LNCAP (cell line): ENCODE data around the gene GNPNAT1.

Source experiments
- TF ChIP-seq, protein P1 (sequence below): fragments of 450-650 bp; IDR thresholded peaks from 2 replicates; pipeline ENCODE4 v1.5.1; 2017; ENCODE audit warnings: mild to moderate bottlenecking

The GNPNAT1 gene

DNA sequence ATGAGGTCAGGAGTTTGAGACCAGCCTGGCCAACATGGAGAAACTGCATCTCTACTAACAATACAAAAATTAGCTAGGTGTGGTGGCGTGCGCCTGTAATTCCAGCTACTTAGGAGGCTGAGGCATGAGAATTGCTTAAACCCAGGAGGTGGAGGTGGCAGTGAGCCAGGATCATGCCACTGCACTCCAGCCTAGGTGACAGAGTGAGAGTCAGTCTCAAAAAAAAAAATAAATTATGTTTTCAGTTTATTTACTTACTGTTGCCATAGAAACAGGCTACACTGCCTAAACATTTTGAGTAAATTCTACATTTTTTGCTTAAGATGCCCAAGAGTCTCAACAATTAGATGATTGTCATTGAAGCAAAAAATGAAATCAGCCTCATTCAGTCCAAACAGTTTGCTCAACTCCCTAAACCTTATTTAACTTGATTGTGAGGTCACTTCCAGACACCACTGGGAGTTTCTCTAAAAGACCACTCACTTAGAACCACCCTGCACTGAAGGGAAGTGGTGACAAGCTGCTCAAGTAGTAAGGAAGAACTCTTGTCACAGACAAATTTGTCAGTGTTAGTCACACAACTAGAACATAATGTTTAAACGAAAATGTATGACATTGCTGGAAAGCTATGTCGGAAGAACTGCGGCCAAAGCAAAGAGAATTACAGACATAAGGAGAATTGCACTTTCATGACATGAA, 9.8 kb upstream of the GNPNAT1 start:
- TF ChIP-seq, protein P1, sequence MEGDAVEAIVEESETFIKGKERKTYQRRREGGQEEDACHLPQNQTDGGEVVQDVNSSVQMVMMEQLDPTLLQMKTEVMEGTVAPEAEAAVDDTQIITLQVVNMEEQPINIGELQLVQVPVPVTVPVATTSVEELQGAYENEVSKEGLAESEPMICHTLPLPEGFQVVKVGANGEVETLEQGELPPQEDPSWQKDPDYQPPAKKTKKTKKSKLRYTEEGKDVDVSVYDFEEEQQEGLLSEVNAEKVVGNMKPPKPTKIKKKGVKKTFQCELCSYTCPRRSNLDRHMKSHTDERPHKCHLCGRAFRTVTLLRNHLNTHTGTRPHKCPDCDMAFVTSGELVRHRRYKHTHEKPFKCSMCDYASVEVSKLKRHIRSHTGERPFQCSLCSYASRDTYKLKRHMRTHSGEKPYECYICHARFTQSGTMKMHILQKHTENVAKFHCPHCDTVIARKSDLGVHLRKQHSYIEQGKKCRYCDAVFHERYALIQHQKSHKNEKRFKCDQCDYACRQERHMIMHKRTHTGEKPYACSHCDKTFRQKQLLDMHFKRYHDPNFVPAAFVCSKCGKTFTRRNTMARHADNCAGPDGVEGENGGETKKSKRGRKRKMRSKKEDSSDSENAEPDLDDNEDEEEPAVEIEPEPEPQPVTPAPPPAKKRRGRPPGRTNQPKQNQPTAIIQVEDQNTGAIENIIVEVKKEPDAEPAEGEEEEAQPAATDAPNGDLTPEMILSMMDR, result no peak

DNA sequence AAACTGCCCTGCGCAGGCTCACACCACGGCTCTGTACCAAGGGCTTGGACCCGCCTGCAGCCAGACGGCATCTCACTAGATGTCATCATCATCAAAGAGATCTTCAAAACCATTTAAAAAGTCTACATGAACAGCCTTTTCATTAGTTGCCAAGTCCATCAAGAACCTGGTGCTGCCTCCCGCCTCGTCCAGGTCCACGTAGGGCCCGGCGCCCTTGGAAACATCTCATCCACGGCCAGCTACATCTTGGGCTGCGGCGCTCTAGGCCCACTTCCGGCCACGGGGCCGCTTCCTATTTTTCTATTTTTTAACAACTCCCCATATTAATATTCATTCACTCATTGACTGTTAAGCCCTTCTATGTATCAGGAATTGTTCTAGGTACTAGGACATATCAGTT, 7.4 kb upstream of the GNPNAT1 start:
- TF ChIP-seq, protein P1, result no peak

DNA sequence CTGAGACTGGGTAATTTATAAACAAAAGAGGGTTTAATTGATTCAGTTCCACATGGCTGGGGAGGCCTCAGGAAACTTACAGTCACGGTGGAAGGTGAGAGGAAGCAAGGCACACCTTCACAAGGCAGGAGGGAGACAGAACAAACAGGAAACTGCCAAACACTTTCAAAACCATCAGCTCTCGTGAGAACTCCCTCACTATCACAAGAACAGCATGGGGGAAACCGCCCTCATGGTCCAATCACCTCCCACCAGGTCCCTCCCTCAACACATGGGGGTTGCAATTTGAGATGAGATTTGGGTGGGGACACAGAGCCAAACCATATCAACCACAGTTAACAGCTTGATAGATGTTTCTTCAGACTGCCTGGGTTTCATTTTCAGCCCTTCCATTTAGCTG, 6.2 kb upstream of the GNPNAT1 start:
- TF ChIP-seq, protein P1, result no peak

DNA sequence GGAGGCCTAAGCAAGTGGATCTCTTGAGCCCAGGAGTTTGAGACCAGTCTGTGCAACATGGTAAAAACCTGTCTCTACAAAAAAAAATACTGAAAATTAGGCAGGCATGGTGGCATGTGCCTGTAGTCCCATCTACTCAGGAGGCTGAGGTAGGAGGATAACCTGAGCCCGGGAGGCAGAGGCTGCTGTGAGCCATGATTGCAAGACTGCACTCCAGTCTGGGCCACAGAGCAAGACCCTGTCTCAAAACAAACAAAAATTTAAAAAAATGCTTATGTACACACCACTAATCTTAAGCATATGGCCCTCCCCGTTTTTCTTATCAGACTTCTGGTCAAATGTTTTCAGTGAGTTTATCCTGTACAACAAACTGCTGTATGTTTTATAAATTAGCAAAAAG, 1.7 kb upstream of the GNPNAT1 start:
- TF ChIP-seq, protein P1, result no peak

DNA sequence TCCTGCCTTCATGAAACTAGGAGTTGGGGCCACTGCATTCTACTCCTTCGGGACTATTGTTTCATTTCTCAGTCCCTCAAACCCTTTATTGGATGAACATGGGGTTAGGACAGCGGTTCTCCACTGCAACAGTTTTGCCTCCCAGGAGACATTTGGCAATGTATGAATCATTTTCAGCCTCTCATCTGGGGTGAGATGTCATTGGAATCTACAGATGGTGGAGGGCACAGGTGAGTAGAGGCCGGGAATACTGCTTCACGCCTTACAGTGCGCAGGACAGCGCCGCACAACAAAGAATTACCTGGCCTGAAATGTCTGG, 649 bp upstream of the GNPNAT1 start:
- TF ChIP-seq, protein P1, result no peak

DNA sequence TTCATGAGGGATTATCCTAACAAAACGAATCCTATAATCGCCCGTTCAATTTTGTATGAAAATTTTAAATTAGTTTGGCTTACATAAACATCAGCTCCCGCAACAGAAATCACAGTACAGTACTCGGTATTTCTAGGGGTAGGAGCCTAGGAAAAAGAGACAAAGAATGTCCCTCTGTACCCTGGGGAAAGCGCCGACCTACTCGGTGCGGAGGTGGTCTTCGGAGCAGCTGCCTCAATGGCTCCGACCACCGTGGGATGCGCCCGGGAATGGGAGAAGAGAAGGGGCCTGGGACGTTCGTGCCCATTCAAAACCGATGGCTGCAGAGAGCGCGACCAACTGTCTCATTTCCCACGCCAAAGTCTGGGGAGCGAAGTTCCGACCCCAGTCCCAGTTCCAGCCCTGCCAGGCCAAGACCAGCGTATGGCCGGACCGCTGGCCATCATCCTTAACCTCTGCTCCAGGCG, 618 bp downstream of the GNPNAT1 start:
- TF ChIP-seq, protein P1, result no peak

DNA sequence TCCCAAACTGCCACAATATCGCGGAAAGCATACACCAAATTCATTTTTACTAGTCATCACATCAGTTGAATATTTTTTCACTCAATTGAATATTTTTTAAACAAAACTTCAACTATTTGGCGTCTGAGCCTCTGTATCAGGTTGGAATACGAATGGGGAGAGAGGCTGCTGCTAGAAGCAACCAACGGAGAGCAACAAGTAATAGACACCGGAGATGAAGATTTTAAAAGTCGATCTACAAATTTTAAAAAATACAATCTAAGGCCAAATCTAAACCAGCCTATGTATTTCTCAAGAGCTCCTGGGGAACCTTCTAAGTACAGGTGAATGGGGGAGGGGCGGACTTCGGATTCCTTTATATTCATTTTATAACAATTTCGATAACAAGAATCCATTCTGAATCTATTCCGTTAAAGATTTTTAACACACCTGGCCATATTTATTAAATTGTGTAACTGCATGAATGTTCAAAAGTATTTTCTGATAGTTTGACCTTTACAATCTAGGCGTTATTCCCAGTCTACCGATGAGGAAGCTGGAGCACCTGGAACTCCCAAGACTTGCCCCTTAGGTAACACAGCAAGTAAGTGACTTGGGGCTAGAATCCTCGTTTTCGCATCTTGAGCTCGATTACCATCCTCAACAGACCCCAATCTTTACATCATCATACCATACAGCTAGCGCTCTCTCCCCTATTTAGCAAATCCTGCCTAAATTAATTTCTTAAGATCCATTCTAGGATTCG, 1.2 kb downstream of the GNPNAT1 start:
- TF ChIP-seq, protein P1, result no peak
